ENCODE results near the gene PCDH9. TPM values are rescaled to one million over a fixed set of nuclear protein-coding genes. Genes with fewer than 3 reads are reported as not detected.

The PCDH9 gene
- total RNA-seq, 1 donor from 2014 or later, result 33.8 TPM

- no peaks in the 10 kb centered on the region for H3K36me3 Mint-ChIP-seq (ENCODE audit: unreplicated experiment)
- no peak overlapping the region for H3K4me3 Mint-ChIP-seq (ENCODE audit: unreplicated experiment)
- H3K27me3 Mint-ChIP-seq (ENCODE audit: unreplicated experiment), result no peaks in the 10 kb centered on the region
- H3K9me3 Mint-ChIP-seq (ENCODE audit: unreplicated experiment), result no peaks in the 10 kb centered on the region
- no peak overlapping the region for H3K27ac Mint-ChIP-seq (ENCODE audit: unreplicated experiment)
- no peak for DNase-seq (ENCODE audit: extremely low spot score, unreplicated experiment)
- no peak for TF ChIP-seq CTCF (IDR thresholded peaks at IDR 0.05)
- H3K4me1 Mint-ChIP-seq (ENCODE audit: unreplicated experiment), result no peaks in the 10 kb centered on the region
Observed at GRCh38 chr13:66475061-66475460, 755.1 kb downstream of the PCDH9 start.

GRCh38 chr13:66469745-66470144 is 760.4 kb downstream of the PCDH9 start:
- Mint-ChIP-seq H3K9me3 (ENCODE audit: unreplicated experiment) (peaks cover 4% of the 10 kb centered on the region), H3K27me3 (ENCODE audit: unreplicated experiment) (no peaks in the 10 kb centered on the region), H3K4me1 (ENCODE audit: unreplicated experiment) (peaks cover 12% of the 10 kb centered on the region), H3K36me3 (ENCODE audit: unreplicated experiment) (no peaks in the 10 kb centered on the region), H3K27ac (ENCODE audit: unreplicated experiment) (no peak overlapping the region), H3K4me3 (ENCODE audit: unreplicated experiment) (no peak overlapping the region)
- no peak for DNase-seq (ENCODE audit: extremely low spot score, unreplicated experiment)
- TF ChIP-seq CTCF (IDR thresholded peaks at IDR 0.05), result no peak

- H3K27ac Mint-ChIP-seq (ENCODE audit: unreplicated experiment), result no peak overlapping the region
- H3K27me3 Mint-ChIP-seq (ENCODE audit: unreplicated experiment), result no peaks in the 10 kb centered on the region
- H3K9me3 Mint-ChIP-seq (ENCODE audit: unreplicated experiment), result peaks cover 4% of the 10 kb centered on the region
- DNase-seq (ENCODE audit: extremely low spot score, unreplicated experiment), result no peak
- H3K4me3 Mint-ChIP-seq (ENCODE audit: unreplicated experiment), result no peak overlapping the region
- peaks cover 12% of the 10 kb centered on the region for H3K4me1 Mint-ChIP-seq (ENCODE audit: unreplicated experiment)
- no peaks in the 10 kb centered on the region for H3K36me3 Mint-ChIP-seq (ENCODE audit: unreplicated experiment)
- TF ChIP-seq CTCF (IDR thresholded peaks at IDR 0.05), result no peak
Observed at GRCh38 chr13:66468656-66469055, 761.5 kb downstream of the PCDH9 start.

- Mint-ChIP-seq H3K27me3 (ENCODE audit: unreplicated experiment) (no peaks in the 10 kb centered on the region), H3K4me1 (ENCODE audit: unreplicated experiment) (peaks cover 36% of the 10 kb centered on the region), H3K36me3 (ENCODE audit: unreplicated experiment) (no peaks in the 10 kb centered on the region), H3K27ac (ENCODE audit: unreplicated experiment) (no peak overlapping the region), H3K4me3 (ENCODE audit: unreplicated experiment) (no peak overlapping the region), H3K9me3 (ENCODE audit: unreplicated experiment) (no peaks in the 10 kb centered on the region)
- no peak for DNase-seq (ENCODE audit: extremely low spot score, unreplicated experiment)
- TF ChIP-seq CTCF (IDR thresholded peaks at IDR 0.05), result no peak
Observed at GRCh38 chr13:66462187-66462586, 767.9 kb downstream of the PCDH9 start.

GRCh38 chr13:66461021-66461420 is 769.1 kb downstream of the PCDH9 start:
- Mint-ChIP-seq H3K27ac (ENCODE audit: unreplicated experiment) (no peak overlapping the region), H3K36me3 (ENCODE audit: unreplicated experiment) (no peaks in the 10 kb centered on the region), H3K4me1 (ENCODE audit: unreplicated experiment) (peaks cover 36% of the 10 kb centered on the region), H3K27me3 (ENCODE audit: unreplicated experiment) (no peaks in the 10 kb centered on the region), H3K4me3 (ENCODE audit: unreplicated experiment) (no peak overlapping the region), H3K9me3 (ENCODE audit: unreplicated experiment) (no peaks in the 10 kb centered on the region)
- no peak for TF ChIP-seq CTCF (IDR thresholded peaks at IDR 0.05)
- DNase-seq (ENCODE audit: extremely low spot score, unreplicated experiment), result no peak
